Stimulated activated CD8-positive, alpha-beta memory T cell treated with anti-CD3 and anti-CD28 coated beads, Interleukin-15, amount 100 ng/mL, for 48 hours (primary cell): ENCODE results near the gene TYW1B.
"Not testable (repeated sequence)": the region's sequence is repeated elsewhere in the genome, so short reads cannot be mapped to it uniquely, and the experiment has no call there.

Source experiments
- DNase-seq, 2 donors: peaks; one replicate each; pipeline ENCODE4 v3.0.0-alpha.2; 2020; ENCODE audit warnings: low read depth in 2 of 2

The TYW1B gene

GRCh38 chr7:72559546-72559945 is 268.5 kb downstream of the TYW1B start:
- not testable (repeated sequence) for DNase-seq

DNA sequence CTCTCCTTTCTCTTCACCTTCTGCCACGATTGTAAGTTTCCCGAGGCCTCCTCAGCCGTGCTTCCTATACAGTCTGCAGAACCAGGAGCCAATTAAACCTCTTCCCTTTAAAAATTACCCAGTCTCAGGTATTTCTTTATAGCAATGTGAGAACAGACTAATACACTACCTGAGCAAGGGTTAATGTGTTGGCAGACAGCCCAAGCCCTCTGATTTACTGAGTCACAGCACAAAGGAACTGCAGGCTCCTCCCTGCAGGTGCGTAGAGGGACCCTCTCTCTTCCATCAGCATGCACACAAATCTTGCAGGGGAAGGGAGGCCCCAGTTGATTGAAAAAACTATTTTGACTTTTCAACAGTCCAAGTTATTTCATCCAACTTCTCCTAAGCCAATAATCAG is 271.3 kb downstream of the TYW1B start:
- not testable (repeated sequence) for DNase-seq

- DNase-seq: not testable (repeated sequence)
Measured at GRCh38 chr7:72555238-72555637, 272.8 kb downstream of the TYW1B start.

DNA sequence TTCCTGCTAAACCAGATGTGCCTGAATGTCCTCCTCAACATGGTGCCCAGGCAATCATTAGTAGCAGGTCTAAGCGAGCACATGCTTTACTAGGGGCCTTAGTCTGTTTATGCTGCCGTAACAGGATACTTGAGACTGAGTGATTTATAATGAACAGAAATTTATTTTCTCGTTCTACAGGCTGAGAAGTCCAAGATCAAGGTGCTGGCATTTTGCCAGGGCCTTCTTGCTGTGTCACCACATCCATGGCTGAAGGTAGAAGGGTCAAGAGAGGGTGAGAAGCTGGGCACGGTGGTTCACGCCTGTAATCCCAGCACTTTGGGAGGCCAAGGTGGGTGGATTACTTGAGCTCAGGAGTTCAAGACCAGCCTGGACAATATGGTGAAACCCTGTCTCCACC is 273.6 kb downstream of the TYW1B start:
- not testable (repeated sequence) for DNase-seq

DNA sequence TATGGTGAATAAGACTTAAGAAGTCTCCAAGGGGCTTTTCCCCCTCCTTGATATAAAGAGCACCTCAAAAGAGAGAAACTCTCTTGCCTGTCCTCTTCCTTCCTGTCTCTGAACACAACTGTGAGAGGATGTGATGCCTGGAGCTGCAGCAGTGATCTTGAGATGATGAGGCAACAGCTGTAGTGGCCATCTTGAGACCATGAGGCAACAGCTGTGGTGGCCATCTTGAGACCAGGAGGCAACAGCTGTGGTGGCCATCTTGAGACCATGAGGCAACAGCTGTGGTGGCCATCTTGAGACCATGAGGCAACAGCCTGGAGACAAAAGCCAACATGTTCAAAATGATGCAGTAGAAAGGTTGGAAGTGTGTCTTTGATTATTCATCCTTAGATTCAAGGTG is 277.5 kb downstream of the TYW1B start:
- not testable (repeated sequence) for DNase-seq

DNA sequence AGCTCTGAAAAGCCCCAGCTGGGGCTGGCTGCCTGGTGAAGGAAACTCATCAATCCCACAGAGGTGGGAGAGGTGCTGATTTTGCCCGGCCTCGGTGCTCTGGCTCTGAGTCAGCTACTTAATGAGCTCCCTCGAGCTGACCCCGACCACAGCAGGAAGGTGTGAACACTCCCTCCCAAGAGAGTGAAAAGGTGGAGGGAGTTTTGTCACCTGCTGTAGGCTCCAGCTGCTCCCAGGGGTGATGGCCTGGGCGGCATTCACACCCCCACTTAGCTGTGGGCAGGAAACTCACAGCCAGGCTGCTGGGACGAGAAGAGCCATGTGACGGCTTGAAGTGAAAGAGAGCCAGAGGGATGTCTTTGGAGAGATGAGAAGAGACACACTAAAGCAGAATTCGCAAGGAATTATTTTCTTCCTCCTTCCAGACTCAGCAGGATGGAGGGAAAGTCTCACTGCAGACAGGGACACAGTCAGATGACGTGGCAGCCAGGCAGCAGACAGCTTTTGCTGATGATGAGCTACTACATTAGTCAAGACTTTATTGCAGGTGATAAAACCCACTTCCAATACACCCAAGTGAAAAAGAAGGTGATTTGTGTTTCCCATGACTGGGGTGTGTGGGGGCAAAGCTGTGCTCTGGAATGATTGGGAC is 281.3 kb downstream of the TYW1B start:
- not testable (repeated sequence) for DNase-seq

DNA sequence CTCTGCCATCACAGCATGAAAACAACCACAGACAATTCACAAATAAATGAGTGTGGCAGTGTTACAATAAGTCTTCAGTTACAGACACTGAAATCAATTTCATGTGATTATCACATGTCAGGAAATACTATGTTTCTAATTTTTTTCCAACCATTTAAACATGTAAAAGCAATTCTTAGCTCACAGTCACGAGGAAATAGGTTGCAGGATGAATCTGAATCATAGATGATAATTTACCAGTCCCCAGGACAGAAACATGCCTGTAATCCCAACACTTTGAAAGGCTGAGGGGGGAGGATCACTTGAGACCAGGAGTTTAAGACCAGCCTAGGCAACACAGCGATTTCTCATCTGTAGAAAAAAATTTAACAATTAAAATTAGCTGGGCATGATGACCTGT is 283.5 kb downstream of the TYW1B start:
- DNase-seq: not testable (repeated sequence)

GRCh38 chr7:72540923-72541322 is 287.1 kb downstream of the TYW1B start:
- no peak for DNase-seq

GRCh38 chr7:72540106-72540611 is 287.8 kb downstream of the TYW1B start:
- DNase-seq: no peak

- DNase-seq: no peak
Measured at GRCh38 chr7:72539702-72540101, 288.3 kb downstream of the TYW1B start.

GRCh38 chr7:72538856-72539255 is 289.1 kb downstream of the TYW1B start:
- DNase-seq: no peak

DNA sequence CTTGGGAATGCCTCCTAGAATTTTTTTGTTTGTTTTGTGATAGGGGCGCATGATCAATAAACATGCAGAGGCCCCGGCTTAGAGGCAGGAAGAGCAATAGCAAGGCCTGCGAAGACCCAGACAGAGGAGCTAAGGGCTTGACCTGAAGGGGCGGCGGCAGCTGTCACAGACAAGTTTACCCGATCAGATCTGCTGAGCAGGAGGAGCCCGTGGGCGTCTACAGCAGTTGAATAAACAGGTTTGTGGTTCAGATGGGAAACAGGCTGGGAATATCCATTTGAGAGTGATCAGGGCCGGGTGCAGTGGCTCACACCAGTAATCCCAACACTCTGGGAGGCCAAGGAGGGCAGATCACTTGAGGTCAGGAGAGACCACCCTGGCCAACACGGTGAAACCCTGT is 289.9 kb downstream of the TYW1B start:
- no peak for DNase-seq

- not testable (repeated sequence) for DNase-seq
Measured at GRCh38 chr7:72536038-72536437, 292.0 kb downstream of the TYW1B start.

DNA sequence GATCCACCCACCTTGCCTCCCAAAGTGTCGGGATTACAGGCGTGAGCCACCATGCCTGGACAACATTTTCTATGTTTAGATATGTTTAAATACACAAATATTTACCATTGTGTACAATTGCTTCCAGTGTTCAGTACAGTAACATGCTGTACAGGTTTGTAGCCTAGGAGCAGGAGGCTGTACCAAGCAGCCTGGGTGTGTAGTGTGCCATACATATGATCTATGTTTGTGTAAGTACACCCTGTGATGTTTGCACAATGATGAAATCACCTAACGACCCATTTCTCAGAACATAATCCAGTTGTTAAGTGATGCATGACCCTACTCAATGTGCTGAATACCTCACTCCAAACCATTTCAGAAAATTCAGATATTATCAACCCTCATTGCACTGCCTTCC is 297.0 kb downstream of the TYW1B start:
- DNase-seq: not testable (repeated sequence)
